Sigmoid colon (tissue), 7 donors: Measurements from ENCODE around the gene TOX2. TPM values are rescaled to one million over a fixed set of nuclear protein-coding genes. Genes with fewer than 3 reads are reported as not detected.

ENCODE experiments used
- DNase-seq: peaks from one replicate; pipeline ENCODE4 v3.0.0-alpha.2; 2019
- H3K27ac ChIP-seq, 4 donors: fragments of 200-600 bp; sonication (generic); one replicate each; pipeline ENCODE4 v1.5.1; 2016 to 2019; ENCODE audit warnings: mild to moderate bottlenecking in 1 of 4
- H3K27me3 ChIP-seq, 3 donors: fragments of 200-600 bp; sonication (generic); one replicate each; pipeline ENCODE4 v1.5.1; 2019; ENCODE audit warnings: mild to moderate bottlenecking in 1 of 3
- H3K36me3 ChIP-seq, 4 donors: fragments of 200-600 bp; sonication (generic); one replicate each; pipeline ENCODE4 v1.5.1; 2016 to 2019
- H3K4me1 ChIP-seq, 4 donors: fragments of 200-600 bp; sonication (generic); one replicate each; pipeline ENCODE4 v1.5.1; 2017 to 2019
- H3K4me3 ChIP-seq, 4 donors: fragments of 200-600 bp; sonication (generic); one replicate each; pipeline ENCODE4 v1.5.1; 2017 to 2019; ENCODE audit warnings: mild to moderate bottlenecking in 2 of 4, moderate library complexity in 1 of 4
- H3K9me3 ChIP-seq, 4 donors: fragments of 200-600 bp in 3 of 4; sonication (generic) in 3 of 4; one replicate each; pipeline versions ENCODE4 v1.5.1 to v1.6.1; 2013 to 2019
- EP300 ChIP-seq, 4 donors: sonication (generic); formaldehyde crosslinking; IDR thresholded peaks; one replicate each; pipeline ENCODE4 v1.6.1; 2017; ENCODE audit warnings: antibody characterized with exemption in 4 of 4
- POLR2A ChIP-seq, 2 donors: fragments of 450-650 bp; IDR thresholded peaks; one replicate each; pipeline ENCODE4 v1.6.1; 2016; ENCODE audit warnings: antibody characterized with exemption in 2 of 2, mild to moderate bottlenecking in 2 of 2, moderate library complexity in 2 of 2
- POLR2AphosphoS5 ChIP-seq, 4 donors: sonication (generic); formaldehyde crosslinking; IDR thresholded peaks; one replicate each; pipeline ENCODE4 v1.6.1; 2017; ENCODE audit warnings: antibody characterized with exemption in 4 of 4
- WGBS, 2 donors: extraction: QIAGEN DNeasy Blood & Tissue Kit; methylation state at CpG; one replicate each; pipeline ENCODE4 v1.1.7; 2013; 5-methylcytosine and 5-hydroxymethylcytosine counted together
- intact Hi-C: fragments of 100-400 bp; cut with DNase I; formaldehyde crosslinking; loops from one replicate; pipeline ENCODE4 v1.15.1; 2023
- polyA plus RNA-seq, 3 donors: library from polyadenylated mRNA; stranded (reverse); fragments of 200-250 nt; gene quantifications; one replicate each; pipeline ENCODE4 v1.2.3, GENCODE V29; 2013
- total RNA-seq, 4 donors: library from RNA; depleted of rRNA; stranded (reverse); fragments of >200 nt; gene quantifications; one replicate each; pipeline ENCODE4 v1.1.0, GENCODE V29; 2016
- TF ChIP-seq, protein P1 (sequence below), 4 experiments: fragments of 450-650 bp in 3 of 4; fragments of 200-600 bp in 1 of 4; IDR thresholded peaks; one replicate each; pipeline ENCODE4 v1.5.1; 2016 to 2019; ENCODE audit warnings: antibody characterized with exemption in 4 of 4, mild to moderate bottlenecking in 3 of 4, moderate library complexity in 2 of 4
- donor health status: healthy with polysubstance abuse.
- donor health status: Bipolar disorder and iron deficiency.
- donor health status: healthy.

TOX2 gene
- total and polyA plus RNA-seq, 7 donors: 0.27 to 8.1 (median 1.7) TPM

DNA sequence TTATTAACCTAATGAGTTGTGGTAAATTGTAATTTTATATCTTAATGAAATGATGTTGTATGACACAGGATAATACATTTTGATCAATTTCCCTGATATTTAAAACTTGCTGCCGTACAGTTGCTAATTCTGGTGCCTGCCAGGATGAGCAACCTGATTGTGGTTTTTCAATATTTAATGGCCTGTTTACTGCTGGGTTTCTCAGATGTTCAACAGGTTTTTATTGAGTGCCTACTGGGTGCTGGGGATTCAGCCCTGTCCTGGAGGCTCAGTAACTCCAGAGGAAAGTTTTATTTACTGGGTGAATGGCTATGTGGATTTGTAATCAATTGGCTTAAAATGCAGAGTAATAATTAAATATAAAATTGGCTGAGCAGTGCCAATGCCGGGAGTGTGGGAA is 8.0 kb downstream of the TOX2 start:
- Histone ChIP-seq H3K9me3 (no peaks in the 10 kb centered on the region), H3K27ac (no peak overlapping the region), H3K27me3 (peaks cover 0 to 9% (median 0%) of the 10 kb centered on the region in 3 donors), H3K36me3 (no peaks in the 10 kb centered on the region), H3K4me1 (no peaks in the 10 kb centered on the region), H3K4me3 (no peak overlapping the region)
- TF ChIP-seq EP300 (IDR thresholded peaks at IDR 0.05) (no peak), POLR2AphosphoS5 (IDR thresholded peaks at IDR 0.05) (no peak), POLR2A (IDR thresholded peaks at IDR 0.05) (no peak)
- TF ChIP-seq, protein P1, sequence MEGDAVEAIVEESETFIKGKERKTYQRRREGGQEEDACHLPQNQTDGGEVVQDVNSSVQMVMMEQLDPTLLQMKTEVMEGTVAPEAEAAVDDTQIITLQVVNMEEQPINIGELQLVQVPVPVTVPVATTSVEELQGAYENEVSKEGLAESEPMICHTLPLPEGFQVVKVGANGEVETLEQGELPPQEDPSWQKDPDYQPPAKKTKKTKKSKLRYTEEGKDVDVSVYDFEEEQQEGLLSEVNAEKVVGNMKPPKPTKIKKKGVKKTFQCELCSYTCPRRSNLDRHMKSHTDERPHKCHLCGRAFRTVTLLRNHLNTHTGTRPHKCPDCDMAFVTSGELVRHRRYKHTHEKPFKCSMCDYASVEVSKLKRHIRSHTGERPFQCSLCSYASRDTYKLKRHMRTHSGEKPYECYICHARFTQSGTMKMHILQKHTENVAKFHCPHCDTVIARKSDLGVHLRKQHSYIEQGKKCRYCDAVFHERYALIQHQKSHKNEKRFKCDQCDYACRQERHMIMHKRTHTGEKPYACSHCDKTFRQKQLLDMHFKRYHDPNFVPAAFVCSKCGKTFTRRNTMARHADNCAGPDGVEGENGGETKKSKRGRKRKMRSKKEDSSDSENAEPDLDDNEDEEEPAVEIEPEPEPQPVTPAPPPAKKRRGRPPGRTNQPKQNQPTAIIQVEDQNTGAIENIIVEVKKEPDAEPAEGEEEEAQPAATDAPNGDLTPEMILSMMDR (IDR thresholded peaks at IDR 0.05): no peak
- WGBS, 2 donors: 83 to 86% methylated on average over 2 of the region's 2 CpGs
- intact Hi-C loops: no loop called here
- no peak for DNase-seq

- Histone ChIP-seq H3K36me3 (no peaks in the 10 kb centered on the region), H3K4me1 (no peaks in the 10 kb centered on the region), H3K27ac (no peak overlapping the region), H3K27me3 (peaks cover 0 to 5% (median 0%) of the 10 kb centered on the region in 3 donors), H3K4me3 (no peak overlapping the region), H3K9me3 (no peaks in the 10 kb centered on the region)
- intact Hi-C loops: no loop called here
- DNase-seq: no peak
- TF ChIP-seq POLR2A (IDR thresholded peaks at IDR 0.05) (no peak), POLR2AphosphoS5 (IDR thresholded peaks at IDR 0.05) (no peak), EP300 (IDR thresholded peaks at IDR 0.05) (no peak)
- TF ChIP-seq, protein P1 (IDR thresholded peaks at IDR 0.05): no peak
- WGBS, 2 donors: 81 to 89% methylated on average over 3 of the region's 3 CpGs
Measured at GRCh38 chr20:43923322-43923721, 8.7 kb downstream of the TOX2 start.

- Histone ChIP-seq H3K9me3 (no peaks in the 10 kb centered on the region), H3K27ac (no peak overlapping the region), H3K36me3 (no peaks in the 10 kb centered on the region), H3K4me1 (no peaks in the 10 kb centered on the region), H3K27me3 (peaks cover 0 to 5% (median 0%) of the 10 kb centered on the region in 3 donors), H3K4me3 (no peak overlapping the region)
- no peak for DNase-seq
- intact Hi-C loops: no loop called here
- WGBS, 2 donors: 88 to 94% methylated on average over 4 of the region's 4 CpGs
- TF ChIP-seq, protein P1 (IDR thresholded peaks at IDR 0.05): no peak
Measured at GRCh38 chr20:43923917-43924316, 9.3 kb downstream of the TOX2 start.

DNA sequence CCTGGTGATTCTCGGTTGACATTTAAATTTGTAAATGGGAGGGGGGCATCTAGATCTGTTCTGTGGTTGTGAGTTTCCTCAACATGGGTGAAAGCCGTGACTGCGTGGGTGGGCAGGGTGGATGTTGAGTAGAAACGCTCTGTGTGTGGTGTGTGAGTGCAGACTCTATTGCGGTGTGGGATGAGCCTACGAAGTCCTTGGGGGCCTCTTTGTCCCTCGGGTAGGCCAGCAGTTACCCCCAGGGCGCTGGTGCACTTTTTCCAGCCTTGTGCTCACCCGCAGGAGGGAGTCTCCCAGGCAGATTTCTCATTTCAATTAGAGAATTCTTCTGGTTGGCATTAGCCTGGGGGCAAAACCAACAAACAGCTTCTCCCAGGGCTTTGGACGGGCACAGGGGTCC is 10.6 kb downstream of the TOX2 start:
- WGBS, 2 donors: 60 to 75% methylated on average over 10 of the region's 10 CpGs
- no peak for DNase-seq
- TF ChIP-seq EP300 (IDR thresholded peaks at IDR 0.05): no peak
- TF ChIP-seq POLR2A (IDR thresholded peaks at IDR 0.05): no peak
- TF ChIP-seq POLR2AphosphoS5 (IDR thresholded peaks at IDR 0.05): no peak
- TF ChIP-seq, protein P1 (IDR thresholded peaks at IDR 0.05): no peak
- Histone ChIP-seq H3K9me3 (no peaks in the 10 kb centered on the region), H3K4me3 (no peak overlapping the region), H3K36me3 (no peaks in the 10 kb centered on the region), H3K4me1 (no peaks in the 10 kb centered on the region), H3K27ac (no peak overlapping the region), H3K27me3 (peaks cover 0 to 5% (median 0%) of the 10 kb centered on the region in 3 donors)
- intact Hi-C loops: no loop called here

DNA sequence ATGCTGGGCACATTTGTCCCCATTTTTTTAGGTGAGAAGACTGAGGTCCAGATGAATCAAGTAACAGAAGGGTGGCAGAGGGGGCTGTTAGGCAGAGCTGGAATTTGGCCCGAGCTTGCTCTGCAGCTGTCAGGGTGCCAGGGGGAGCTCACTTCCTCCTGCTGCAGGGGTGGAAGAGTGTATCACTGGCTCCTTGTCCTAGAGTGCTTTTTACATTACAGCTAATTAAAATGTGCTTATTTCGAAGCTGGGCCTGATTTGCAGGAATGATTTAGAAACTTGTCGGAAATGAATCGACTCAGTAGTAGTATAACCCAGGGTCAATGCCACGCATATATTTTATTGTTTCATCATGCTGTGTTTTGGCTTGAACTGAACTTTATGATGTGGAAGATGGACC is 11.1 kb downstream of the TOX2 start:
- intact Hi-C loops: no loop called here

More for the DNA sequence above, 11.1 kb downstream of the TOX2 start:
- Histone ChIP-seq H3K4me1 (no peaks in the 10 kb centered on the region), H3K27me3 (peaks cover 0 to 5% (median 0%) of the 10 kb centered on the region in 3 donors), H3K27ac (no peak overlapping the region), H3K4me3 (no peak overlapping the region), H3K36me3 (no peaks in the 10 kb centered on the region), H3K9me3 (no peaks in the 10 kb centered on the region)
- 13 to 38% methylated on average over 5 of the region's 5 CpGs for WGBS, 2 donors
- TF ChIP-seq EP300 (IDR thresholded peaks at IDR 0.05) (no peak), POLR2A (IDR thresholded peaks at IDR 0.05) (no peak), POLR2AphosphoS5 (IDR thresholded peaks at IDR 0.05) (no peak)
- TF ChIP-seq, protein P1 (IDR thresholded peaks at IDR 0.05): no peak
- DNase-seq: no peak
